ENCODE results near the gene HNF4A. TPM values are rescaled to one million over a fixed set of nuclear protein-coding genes. Genes with fewer than 3 reads are reported as not detected.

HNF4A gene
- total and polyA plus RNA-seq, 2 of the 13 experiments (the other 11 are each of a cell fraction or from before 2014, with no cell fraction given), result 80.9 to 169 TPM

DNA sequence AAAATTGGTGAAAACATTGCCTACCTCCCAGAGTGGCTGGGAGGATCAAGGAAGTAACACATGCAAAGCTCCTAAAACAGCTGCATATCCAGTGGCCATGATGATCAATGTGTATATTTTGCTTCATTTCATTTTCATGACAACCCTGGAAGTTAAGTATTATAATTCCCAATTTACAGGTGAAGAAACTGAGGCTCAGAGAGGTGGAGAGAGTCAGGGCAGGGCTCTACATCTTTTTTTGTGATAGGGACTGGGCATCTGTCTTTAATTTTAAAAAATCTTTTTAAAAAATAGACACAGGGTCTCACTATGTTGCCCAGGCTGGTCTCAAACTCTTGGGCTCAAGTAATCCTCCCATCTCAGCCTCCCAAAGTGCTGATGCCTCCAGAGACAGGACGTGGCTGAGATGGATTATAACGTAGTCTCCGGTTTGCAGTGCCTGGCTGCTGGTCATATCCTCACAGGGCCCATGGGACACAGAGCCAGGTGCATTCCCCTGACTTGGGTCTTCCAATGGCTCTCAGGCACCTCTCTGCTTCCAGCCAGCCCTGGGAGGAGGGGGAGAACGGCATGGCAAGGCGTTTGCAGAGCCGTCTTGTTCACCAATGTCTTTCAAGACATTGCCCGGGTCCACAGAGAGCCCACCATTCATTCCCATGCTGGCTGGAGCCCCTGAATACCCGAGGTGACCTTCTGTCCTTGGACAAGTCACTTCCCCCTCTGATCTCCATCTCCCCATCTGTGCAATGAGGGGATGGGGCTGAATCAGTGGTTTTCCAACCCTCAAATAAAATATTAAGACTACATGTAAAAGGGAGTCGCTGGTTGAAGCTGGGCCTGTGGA lies 38.3 kb downstream of the HNF4A start (continued):
- TF ChIP-seq ZNF564 (CRISPR knock-in tag; IDR thresholded peaks at IDR 0.05) (no peak), ETS1 (CRISPR knock-in tag; IDR thresholded peaks at IDR 0.05) (peak; percentile 45; the same call in 1 of the 2 replicates), ZNF44 (CRISPR knock-in tag; IDR thresholded peaks at IDR 0.05) (peak; percentile 93; the same call in 1 of the 2 replicates), ZNF138 (CRISPR knock-in tag; IDR thresholded peaks at IDR 0.05; ENCODE audit: low read depth) (no peak), SP2 (CRISPR knock-in tag; IDR thresholded peaks at IDR 0.05) (no peak), PLRG1 (conservative IDR thresholded peaks at IDR 0.05) (no peak), JUND (CRISPR knock-in tag; IDR thresholded peaks at IDR 0.05) (no peak), SRF (IDR thresholded peaks at IDR 0.05; ENCODE audit: low read depth, low read length) (no peak), HNRNPUL1 (IDR thresholded peaks at IDR 0.05; ENCODE audit: low read depth, low read length) (no peak), ZNF883 (CRISPR knock-in tag; IDR thresholded peaks at IDR 0.05; ENCODE audit: not compliant biosample characterization) (no peak), ZNF33A (CRISPR knock-in tag; IDR thresholded peaks at IDR 0.05; ENCODE audit: borderline replicate concordance) (no peak), SNAPC2 (CRISPR knock-in tag; IDR thresholded peaks at IDR 0.05) (no peak), ZNF225 (CRISPR knock-in tag; IDR thresholded peaks at IDR 0.05) (no peak; the same call in 1 of the 2 replicates), ARID3A (IDR thresholded peaks at IDR 0.05; ENCODE audit: low read depth, low read length) (no peak), ZNF333 (CRISPR knock-in tag; IDR thresholded peaks at IDR 0.05; ENCODE audit: borderline replicate concordance) (no peak; the same call in 1 of the 2 replicates), ZNF598 (CRISPR knock-in tag; IDR thresholded peaks at IDR 0.05; ENCODE audit: borderline replicate concordance) (no peak), HNF4A (CRISPR knock-in tag; IDR thresholded peaks at IDR 0.05) (no peak), SNAPC5 (CRISPR knock-in tag; IDR thresholded peaks at IDR 0.05; ENCODE audit: borderline replicate concordance) (no peak), ZNF724P (CRISPR knock-in tag; IDR thresholded peaks at IDR 0.05; ENCODE audit: borderline replicate concordance) (no peak), CHD4 (IDR thresholded peaks at IDR 0.05; ENCODE audit: borderline replicate concordance, low read length) (no peak; the same call in 1 of the 2 replicates), ZKSCAN5 (CRISPR knock-in tag; IDR thresholded peaks at IDR 0.05) (no peak)
- TF ChIP-seq, protein P1, sequence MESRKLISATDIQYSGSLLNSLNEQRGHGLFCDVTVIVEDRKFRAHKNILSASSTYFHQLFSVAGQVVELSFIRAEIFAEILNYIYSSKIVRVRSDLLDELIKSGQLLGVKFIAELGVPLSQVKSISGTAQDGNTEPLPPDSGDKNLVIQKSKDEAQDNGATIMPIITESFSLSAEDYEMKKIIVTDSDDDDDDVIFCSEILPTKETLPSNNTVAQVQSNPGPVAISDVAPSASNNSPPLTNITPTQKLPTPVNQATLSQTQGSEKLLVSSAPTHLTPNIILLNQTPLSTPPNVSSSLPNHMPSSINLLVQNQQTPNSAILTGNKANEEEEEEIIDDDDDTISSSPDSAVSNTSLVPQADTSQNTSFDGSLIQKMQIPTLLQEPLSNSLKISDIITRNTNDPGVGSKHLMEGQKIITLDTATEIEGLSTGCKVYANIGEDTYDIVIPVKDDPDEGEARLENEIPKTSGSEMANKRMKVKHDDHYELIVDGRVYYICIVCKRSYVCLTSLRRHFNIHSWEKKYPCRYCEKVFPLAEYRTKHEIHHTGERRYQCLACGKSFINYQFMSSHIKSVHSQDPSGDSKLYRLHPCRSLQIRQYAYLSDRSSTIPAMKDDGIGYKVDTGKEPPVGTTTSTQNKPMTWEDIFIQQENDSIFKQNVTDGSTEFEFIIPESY (CRISPR knock-in tag; IDR thresholded peaks at IDR 0.05), result 0 out of 2 replicates have a peak, but pooled peaks have one; percentile 24
